H9 (cell line): ENCODE results near the gene KTN1. TPM values are rescaled to one million over a fixed set of nuclear protein-coding genes. Genes with fewer than 3 reads are reported as not detected.
A peak's percentile ranks its signal among the peaks of the same experiment; 100 is the strongest.

Experiments used
- DNase-seq: peaks from one replicate; pipeline ENCODE4 v3.0.0-alpha.2; 2017
- H2AFZ ChIP-seq: one replicate; pipeline ENCODE4 v1.6.1; 2013; ENCODE audit warnings: mild to moderate bottlenecking, low read length, control low read depth, moderate library complexity
- H2AK5ac ChIP-seq: 2 replicates; pipeline ENCODE4 v1.6.1; 2013; ENCODE audit warnings: low read length, control low read depth, mixed read lengths; ENCODE audit not compliant: insufficient read length
- H2BK120ac ChIP-seq: one replicate; pipeline ENCODE4 v1.6.1; 2013; ENCODE audit warnings: low read depth, mild to moderate bottlenecking, low read length, control low read depth, inconsistent platforms; ENCODE audit not compliant: poor library complexity, severe bottlenecking
- H2BK12ac ChIP-seq: 2 replicates; pipeline ENCODE4 v1.6.1; 2013; ENCODE audit warnings: low read length, control low read depth, mixed read lengths, low read depth; ENCODE audit not compliant: insufficient read length
- H2BK15ac ChIP-seq: 2 replicates; pipeline ENCODE4 v1.6.1; 2013; ENCODE audit warnings: low read depth, low read length, control low read depth
- H2BK20ac ChIP-seq: one replicate; pipeline ENCODE4 v1.6.1; 2013; ENCODE audit warnings: low read depth, mild to moderate bottlenecking, low read length, control low read depth, inconsistent platforms; ENCODE audit not compliant: poor library complexity, severe bottlenecking
- H2BK5ac ChIP-seq: 2 replicates; pipeline ENCODE4 v1.6.1; 2013; ENCODE audit warnings: low read length, control low read depth, mixed read lengths; ENCODE audit not compliant: insufficient read length
- H3K14ac ChIP-seq: 2 replicates; pipeline ENCODE4 v1.6.1; 2013; ENCODE audit warnings: low read length, control low read depth; ENCODE audit not compliant: insufficient read depth
- H3K18ac ChIP-seq: 2 replicates; pipeline ENCODE4 v1.6.1; 2013; ENCODE audit warnings: low read depth, mild to moderate bottlenecking, mixed read lengths, low read length, control low read depth; ENCODE audit not compliant: insufficient read length
- H3K23ac ChIP-seq: 2 replicates; pipeline ENCODE4 v1.6.1; 2013; ENCODE audit warnings: low read length, control low read depth, mixed read lengths, low read depth; ENCODE audit not compliant: insufficient read length
- H3K23me2 ChIP-seq: 2 replicates; pipeline ENCODE4 v1.6.1; 2013; ENCODE audit warnings: low read depth, mild to moderate bottlenecking, mixed read lengths, low read length, control low read depth; ENCODE audit not compliant: insufficient read length, poor library complexity, severe bottlenecking
- H3K27ac ChIP-seq: 2 replicates; pipeline ENCODE4 v1.5.1; 2013; ENCODE audit warnings: low read length, control low read depth, mixed read lengths, low read depth; ENCODE audit not compliant: insufficient read length
- H3K27me3 ChIP-seq: 2 replicates; pipeline ENCODE4 v1.6.1; 2013; ENCODE audit warnings: low read length, control low read depth, inconsistent platforms; ENCODE audit not compliant: insufficient read depth
- H3K4ac ChIP-seq: 2 replicates; pipeline ENCODE4 v1.6.1; 2013; ENCODE audit warnings: low read depth, mild to moderate bottlenecking, control low read depth, inconsistent platforms, low read length, moderate library complexity
- H3K4me1 ChIP-seq: 2 replicates; pipeline ENCODE4 v1.6.1; 2013; ENCODE audit warnings: low read length, control low read depth, inconsistent platforms; ENCODE audit not compliant: insufficient read depth
- H3K4me2 ChIP-seq: 2 replicates; pipeline ENCODE4 v1.6.1; 2013; ENCODE audit warnings: low read length, control low read depth, mixed read lengths; ENCODE audit not compliant: insufficient read length, insufficient read depth
- H3K56ac ChIP-seq: 2 replicates; pipeline ENCODE4 v1.6.1; 2013; ENCODE audit warnings: low read depth, mild to moderate bottlenecking, mixed read lengths, low read length, control low read depth; ENCODE audit not compliant: insufficient read length
- H3K79me1 ChIP-seq: 2 replicates; pipeline ENCODE4 v1.6.1; 2013; ENCODE audit warnings: low read depth, mild to moderate bottlenecking, moderate library complexity, low read length, control low read depth, inconsistent platforms; ENCODE audit not compliant: insufficient read depth, poor library complexity, severe bottlenecking
- H3K79me2 ChIP-seq: 2 replicates; pipeline ENCODE4 v1.6.1; 2013; ENCODE audit warnings: low read length, control low read depth, inconsistent platforms; ENCODE audit not compliant: insufficient read depth
- H3K9ac ChIP-seq: 2 replicates; pipeline ENCODE4 v1.6.1; 2013; ENCODE audit warnings: low read length, control low read depth, mixed read lengths; ENCODE audit not compliant: insufficient read length; ENCODE audit errors: extremely low read depth
- H3K9me3 ChIP-seq: one replicate; pipeline ENCODE4 v1.6.1; 2013; ENCODE audit warnings: low read depth, low read length, inconsistent platforms; ENCODE audit not compliant: control insufficient read depth
- H3T11ph ChIP-seq: one replicate; pipeline ENCODE4 v1.6.1; 2013; ENCODE audit warnings: mild to moderate bottlenecking, low read length, control low read depth, inconsistent platforms
- H4K20me1 ChIP-seq: one replicate; pipeline ENCODE4 v1.6.1; 2013; ENCODE audit not compliant: control insufficient read depth, insufficient read length, insufficient read depth
- H4K5ac ChIP-seq: 2 replicates; pipeline ENCODE4 v1.6.1; 2013; ENCODE audit warnings: low read depth, mild to moderate bottlenecking, mixed read lengths, low read length, control low read depth; ENCODE audit not compliant: insufficient read length
- H4K8ac ChIP-seq: replicated peaks from 2 replicates; pipeline ENCODE4 v1.6.1; 2013; ENCODE audit warnings: low read length, control low read depth, mixed read lengths, low read depth; ENCODE audit not compliant: insufficient read length
- H4K91ac ChIP-seq: 2 replicates; pipeline ENCODE4 v1.6.1; 2013; ENCODE audit warnings: low read depth, mild to moderate bottlenecking, moderate library complexity, mixed read lengths, low read length, control low read depth; ENCODE audit not compliant: insufficient read length
- H3K27ac Mint-ChIP-seq, 3 experiments: 2 replicates in 2 of 3; 3 replicates in 1 of 3; pipeline ENCODE4 v1.8.0; 2020 to 2021; ENCODE audit warnings: mixed read lengths in 3 of 3, mild to moderate bottlenecking in 1 of 3, moderate library complexity in 1 of 3
- H3K27me3 Mint-ChIP-seq: 2 replicates; pipeline ENCODE4 v1.8.0; 2021; ENCODE audit warnings: low read depth, mild to moderate bottlenecking, moderate library complexity, mixed read lengths
- H3K36me3 Mint-ChIP-seq, 3 experiments: 2 replicates in 2 of 3; 3 replicates in 1 of 3; pipeline ENCODE4 v1.8.0; 2020 to 2021; ENCODE audit warnings: low read depth in 3 of 3, mixed read lengths in 3 of 3; ENCODE audit not compliant: insufficient read depth in 1 of 3
- H3K4me1 Mint-ChIP-seq, 2 experiments: 2 replicates each; pipeline ENCODE4 v1.8.0; 2020; ENCODE audit warnings: mixed read lengths in 2 of 2
- H3K4me3 Mint-ChIP-seq, 2 experiments: 2 replicates in 1 of 2; 3 replicates in 1 of 2; pipeline ENCODE4 v1.8.0; 2020 to 2021; ENCODE audit warnings: mild to moderate bottlenecking in 2 of 2, mixed read lengths in 2 of 2, moderate library complexity in 1 of 2
- H3K9me3 Mint-ChIP-seq, 2 experiments: 2 replicates in 1 of 2; 3 replicates in 1 of 2; pipeline ENCODE4 v1.8.0; 2020; ENCODE audit warnings: mild to moderate bottlenecking in 2 of 2, mixed read lengths in 2 of 2, moderate library complexity in 1 of 2
- WGBS: extraction: QIAGEN DNeasy Blood & Tissue Kit; methylation state at CpG from one replicate; pipeline ENCODE4 v1.1.7; 2013; ENCODE audit warnings: missing lambda C conversion rate, low lambda C conversion rate, mixed read lengths; ENCODE audit not compliant: insufficient read length; ENCODE audit errors: extremely low coverage; 5-methylcytosine and 5-hydroxymethylcytosine counted together
- total RNA-seq: library from RNA; stranded (reverse); gene quantifications from 2 replicates; pipeline ENCODE4 v1.2.1, GENCODE V29; 2021
- TF ChIP-seq, protein P1 (sequence below): fragments of 200-600 bp; sonication (generic); conservative IDR thresholded peaks from 3 replicates; pipeline ENCODE4 v1.8.0; 2021; ENCODE audit warnings: antibody characterized with exemption, mild to moderate bottlenecking

KTN1 gene
- total RNA-seq, 1 experiment from 2014 or later, result 128 TPM

- WGBS, result no CpG with 5 or more reads among the region's 2 CpGs
- Mint-ChIP-seq H3K27ac (no peak overlapping the region; a peak in 1 of 7 replicates), H3K27me3 (no peaks in the 10 kb centered on the region)
Observed at GRCh38 chr14:55731881-55732498, 152.0 kb downstream of the KTN1 start.

More at GRCh38 chr14:55731881-55732498, 152.0 kb downstream of the KTN1 start:
- no peaks in the 10 kb centered on the region; a peak in 3 of 7 replicates for H3K36me3 Mint-ChIP-seq
- H3K4me2 ChIP-seq, result no peak overlapping the region
- no peak overlapping the region for H2BK120ac ChIP-seq
- no peaks in the 10 kb centered on the region for H4K20me1 ChIP-seq
- no peaks in the 10 kb centered on the region for H3K4me1 ChIP-seq
- no peaks in the 10 kb centered on the region for H3K23me2 ChIP-seq
- H2BK20ac ChIP-seq, result no peak overlapping the region
- H3K4me3 Mint-ChIP-seq, result no peak overlapping the region
- H3K27ac ChIP-seq, result no peak overlapping the region
- no peak overlapping the region for H3T11ph ChIP-seq
- no peak overlapping the region for H2BK5ac ChIP-seq
- H3K4ac ChIP-seq, result no peak overlapping the region
- TF ChIP-seq, protein P1, sequence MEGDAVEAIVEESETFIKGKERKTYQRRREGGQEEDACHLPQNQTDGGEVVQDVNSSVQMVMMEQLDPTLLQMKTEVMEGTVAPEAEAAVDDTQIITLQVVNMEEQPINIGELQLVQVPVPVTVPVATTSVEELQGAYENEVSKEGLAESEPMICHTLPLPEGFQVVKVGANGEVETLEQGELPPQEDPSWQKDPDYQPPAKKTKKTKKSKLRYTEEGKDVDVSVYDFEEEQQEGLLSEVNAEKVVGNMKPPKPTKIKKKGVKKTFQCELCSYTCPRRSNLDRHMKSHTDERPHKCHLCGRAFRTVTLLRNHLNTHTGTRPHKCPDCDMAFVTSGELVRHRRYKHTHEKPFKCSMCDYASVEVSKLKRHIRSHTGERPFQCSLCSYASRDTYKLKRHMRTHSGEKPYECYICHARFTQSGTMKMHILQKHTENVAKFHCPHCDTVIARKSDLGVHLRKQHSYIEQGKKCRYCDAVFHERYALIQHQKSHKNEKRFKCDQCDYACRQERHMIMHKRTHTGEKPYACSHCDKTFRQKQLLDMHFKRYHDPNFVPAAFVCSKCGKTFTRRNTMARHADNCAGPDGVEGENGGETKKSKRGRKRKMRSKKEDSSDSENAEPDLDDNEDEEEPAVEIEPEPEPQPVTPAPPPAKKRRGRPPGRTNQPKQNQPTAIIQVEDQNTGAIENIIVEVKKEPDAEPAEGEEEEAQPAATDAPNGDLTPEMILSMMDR, result peak; percentile 83
- no peak overlapping the region for H3K18ac ChIP-seq
- no peaks in the 10 kb centered on the region for H3K27me3 ChIP-seq
- H3K79me2 ChIP-seq, result no peaks in the 10 kb centered on the region; the same call in 1 of the 2 replicates
- H3K9ac ChIP-seq, result no peak overlapping the region
- no peak overlapping the region for H3K23ac ChIP-seq
- peaks cover 2 to 6% of the 10 kb centered on the region in 2 experiments; a peak in 2 of 5 replicates for H3K9me3 Mint-ChIP-seq
- H3K79me1 ChIP-seq, result no peaks in the 10 kb centered on the region
- no peak overlapping the region for H2AFZ ChIP-seq
- no peak overlapping the region for H2AK5ac ChIP-seq
- no peak overlapping the region for H2BK15ac ChIP-seq
- H2BK12ac ChIP-seq, result no peak overlapping the region
- no peak overlapping the region for H3K14ac ChIP-seq
- peaks cover 0 to 6% of the 10 kb centered on the region in 2 experiments; a peak in 2 of 4 replicates for H3K4me1 Mint-ChIP-seq
- H3K56ac ChIP-seq, result no peak overlapping the region
- no peak overlapping the region for H4K91ac ChIP-seq
- H4K8ac ChIP-seq, result no peak overlapping the region
- no peaks in the 10 kb centered on the region for H3K9me3 ChIP-seq
- no peak overlapping the region for H4K5ac ChIP-seq
- peak; percentile 44 for DNase-seq
